Spleen (tissue), 11 donors: ENCODE data around the gene TXK. TPM values are rescaled to one million over a fixed set of nuclear protein-coding genes. Genes with fewer than 3 reads are reported as not detected.

ENCODE experiments used
- DNase-seq: peaks from one replicate; pipeline ENCODE4 v3.0.0-alpha.2; 2020
- H3K27ac ChIP-seq, 8 donors: fragments of 200-600 bp; sonication (generic) in 7 of 8; 1 replicate in 4 of 8; 2 replicates in 4 of 8; pipeline versions ENCODE4 v1.5.0 to v1.8.0; 2016 to 2021; ENCODE audit warnings: inconsistent platforms in 4 of 8, mild to moderate bottlenecking in 4 of 8, moderate library complexity in 1 of 8
- H3K27me3 ChIP-seq, 7 donors: fragments of 200-600 bp; sonication (generic) in 6 of 7; replicated peaks in 1 of 7; 1 replicate in 4 of 7; 2 replicates in 3 of 7; pipeline versions ENCODE4 v1.5.0 to v1.8.0; 2016 to 2021; ENCODE audit warnings: inconsistent platforms in 3 of 7, mild to moderate bottlenecking in 1 of 7
- H3K36me3 ChIP-seq, 6 donors: fragments of 200-600 bp; sonication (generic) in 5 of 6; 1 replicate in 4 of 6; 2 replicates in 2 of 6; pipeline versions ENCODE4 v1.5.0 to v1.8.0; 2016 to 2021; ENCODE audit warnings: inconsistent platforms in 2 of 6
- H3K4me1 ChIP-seq, 6 donors: fragments of 200-600 bp; sonication (generic) in 5 of 6; 1 replicate in 3 of 6; 2 replicates in 3 of 6; pipeline versions ENCODE4 v1.5.0 to v1.8.0; 2016 to 2021; ENCODE audit warnings: inconsistent platforms in 3 of 6
- H3K4me3 ChIP-seq, 8 donors: fragments of 200-600 bp; sonication (generic) in 7 of 8; 1 replicate in 4 of 8; 2 replicates in 4 of 8; pipeline versions ENCODE4 v1.5.0 to v1.8.0; 2016 to 2021; ENCODE audit warnings: inconsistent platforms in 4 of 8, mild to moderate bottlenecking in 4 of 8, moderate library complexity in 2 of 8
- H3K9me3 ChIP-seq, 8 donors: fragments of 200-600 bp; sonication (generic) in 7 of 8; 1 replicate in 4 of 8; 2 replicates in 4 of 8; pipeline versions ENCODE4 v1.5.0 to v1.8.0; 2016 to 2021; ENCODE audit warnings: inconsistent platforms in 4 of 8
- POLR2A ChIP-seq, 3 donors: fragments of 450-650 bp; IDR thresholded peaks; one replicate each; pipeline ENCODE4 v1.5.1; 2017; ENCODE audit warnings: antibody characterized with exemption in 3 of 3, mild to moderate bottlenecking in 1 of 3
- POLR2AphosphoS5 ChIP-seq, 3 donors: sonication (generic); formaldehyde crosslinking; IDR thresholded peaks; one replicate each; pipeline ENCODE4 v1.5.1; 2017; ENCODE audit warnings: antibody characterized with exemption in 3 of 3
- WGBS, 5 donors: extraction: QIAGEN DNeasy Blood & Tissue Kit in 3 of 5; methylation state at CpG; one replicate each; pipeline versions ENCODE4 v1.1.5 to v1.1.7; 2013 to 2018; 5-methylcytosine and 5-hydroxymethylcytosine counted together
- intact Hi-C: fragments of 100-400 bp; cut with DNase I; formaldehyde crosslinking; loops from one replicate; pipeline ENCODE4 v1.15.0; 2023; ENCODE audit warnings: low total_unique reads
- polyA plus RNA-seq, 3 donors: library from polyadenylated mRNA; stranded (reverse); fragments of 200-250 nt; gene quantifications; one replicate each; pipeline ENCODE4 v1.2.1, GENCODE V29; 2013
- total RNA-seq, 7 donors: library from RNA; depleted of rRNA in 3 of 7; stranded (reverse); fragments of >200 nt in 3 of 7; fragmentation: NEBNext Ultra II Directional in 4 of 7; extraction: Animal tissue kit (Norgen Biotek cat#: 25700) in 4 of 7; gene quantifications; one replicate each; pipeline versions ENCODE4 v1.1.0 to v1.2.1, GENCODE V29; 2016 to 2021
- TF ChIP-seq, protein P1 (sequence below), 11 experiments: fragments of 200-600 bp in 7 of 11; fragments of 450-650 bp in 4 of 11; sonication (generic) in 4 of 11; IDR thresholded peaks in 8 of 11; conservative IDR thresholded peaks in 3 of 11; 1 replicate in 7 of 11; 2 replicates in 4 of 11; pipeline versions ENCODE4 v1.4.0 to v1.8.0; 2016 to 2021; ENCODE audit warnings: antibody characterized with exemption in 11 of 11, inconsistent platforms in 4 of 11, mild to moderate bottlenecking in 1 of 11
- donor health status: healthy with polysubstance abuse.
- donor health status: DM: no; HTN: no; CAD: no; lungs with moderate emphysema.
- donor health status: DM: no; HTN: no; CAD: no.
- donor health status: Bipolar disorder and iron deficiency.
- donor health status: healthy.
- donor health status: DM: no; HTN: no; CAD: no.
- donor health status: DM: yes; HTN: yes; CAD: no.

TXK gene
- total and polyA plus RNA-seq, 10 donors = 3.3 to 36.6 (median 21.0) TPM

DNA sequence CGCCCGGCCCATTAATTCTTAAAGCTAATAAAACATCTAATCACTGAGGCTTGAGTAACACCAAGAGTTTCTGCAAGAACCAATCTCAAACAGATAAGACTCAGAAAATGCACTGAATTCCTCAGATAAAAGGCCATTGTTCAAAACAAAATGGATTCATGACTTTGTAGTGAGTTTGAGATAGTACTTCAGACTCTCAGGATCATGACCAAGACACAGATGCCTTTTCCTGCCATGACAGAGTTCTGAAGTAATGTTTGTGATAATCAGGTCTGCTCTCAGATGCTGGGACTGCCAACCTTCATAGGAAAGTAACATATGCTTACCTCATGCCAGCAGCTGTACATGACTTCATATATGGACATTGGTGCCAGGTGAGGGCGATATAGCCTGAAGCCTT is 62.9 kb downstream of the TXK start:
- no peak for DNase-seq
- no peak overlapping the region for H3K4me3 ChIP-seq
- H3K27ac ChIP-seq = no peak overlapping the region
- TF ChIP-seq POLR2AphosphoS5 (IDR thresholded peaks at IDR 0.05) = no peak
- WGBS, 5 donors = 92 to 99% (median 95%) methylated on average over 3 of the region's 3 CpGs
- no peaks in the 10 kb centered on the region for H3K27me3 ChIP-seq
- H3K9me3 ChIP-seq = no peaks in the 10 kb centered on the region
- peaks cover 0 to 23% (median 0%) of the 10 kb centered on the region in 6 donors for H3K36me3 ChIP-seq
- no peaks in the 10 kb centered on the region for H3K4me1 ChIP-seq
- intact Hi-C loops = no loop called here

DNA sequence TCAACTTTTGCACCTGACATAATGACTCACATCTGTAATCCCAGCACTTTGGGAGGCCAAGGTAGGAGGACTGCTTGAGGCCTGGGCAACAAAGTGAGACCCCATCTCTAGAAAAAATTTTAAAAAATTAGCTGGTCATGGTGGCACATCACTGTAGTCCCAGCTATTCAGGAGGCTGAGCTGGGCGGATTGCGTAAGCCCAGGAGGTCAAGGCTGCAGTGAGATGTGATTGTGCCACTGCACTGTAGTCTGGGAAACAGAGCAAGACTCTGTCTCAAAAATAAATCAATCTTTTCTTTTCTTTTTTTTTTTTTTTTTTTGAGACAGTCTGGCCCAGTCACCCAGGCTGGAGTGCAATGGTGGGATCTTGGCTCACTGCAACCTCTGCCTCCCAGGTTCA is 65.0 kb downstream of the TXK start:
- Histone ChIP-seq H3K4me3 (no peak overlapping the region), H3K27ac (no peak overlapping the region), H3K27me3 (no peaks in the 10 kb centered on the region), H3K9me3 (no peaks in the 10 kb centered on the region), H3K4me1 (no peaks in the 10 kb centered on the region), H3K36me3 (peaks cover 0 to 23% (median 0%) of the 10 kb centered on the region in 6 donors)
- intact Hi-C loops = no loop called here
- 41 to 73% (median 45%) methylated on average over 2 of the region's 2 CpGs for WGBS, 5 donors
- DNase-seq = no peak
- TF ChIP-seq, protein P1, sequence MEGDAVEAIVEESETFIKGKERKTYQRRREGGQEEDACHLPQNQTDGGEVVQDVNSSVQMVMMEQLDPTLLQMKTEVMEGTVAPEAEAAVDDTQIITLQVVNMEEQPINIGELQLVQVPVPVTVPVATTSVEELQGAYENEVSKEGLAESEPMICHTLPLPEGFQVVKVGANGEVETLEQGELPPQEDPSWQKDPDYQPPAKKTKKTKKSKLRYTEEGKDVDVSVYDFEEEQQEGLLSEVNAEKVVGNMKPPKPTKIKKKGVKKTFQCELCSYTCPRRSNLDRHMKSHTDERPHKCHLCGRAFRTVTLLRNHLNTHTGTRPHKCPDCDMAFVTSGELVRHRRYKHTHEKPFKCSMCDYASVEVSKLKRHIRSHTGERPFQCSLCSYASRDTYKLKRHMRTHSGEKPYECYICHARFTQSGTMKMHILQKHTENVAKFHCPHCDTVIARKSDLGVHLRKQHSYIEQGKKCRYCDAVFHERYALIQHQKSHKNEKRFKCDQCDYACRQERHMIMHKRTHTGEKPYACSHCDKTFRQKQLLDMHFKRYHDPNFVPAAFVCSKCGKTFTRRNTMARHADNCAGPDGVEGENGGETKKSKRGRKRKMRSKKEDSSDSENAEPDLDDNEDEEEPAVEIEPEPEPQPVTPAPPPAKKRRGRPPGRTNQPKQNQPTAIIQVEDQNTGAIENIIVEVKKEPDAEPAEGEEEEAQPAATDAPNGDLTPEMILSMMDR (IDR thresholded peaks at IDR 0.05 in 8 of 11, conservative IDR thresholded peaks at IDR 0.05 in 3 of 11) = no peak
- TF ChIP-seq POLR2A (IDR thresholded peaks at IDR 0.05) (no peak), POLR2AphosphoS5 (IDR thresholded peaks at IDR 0.05) (no peak)

DNA sequence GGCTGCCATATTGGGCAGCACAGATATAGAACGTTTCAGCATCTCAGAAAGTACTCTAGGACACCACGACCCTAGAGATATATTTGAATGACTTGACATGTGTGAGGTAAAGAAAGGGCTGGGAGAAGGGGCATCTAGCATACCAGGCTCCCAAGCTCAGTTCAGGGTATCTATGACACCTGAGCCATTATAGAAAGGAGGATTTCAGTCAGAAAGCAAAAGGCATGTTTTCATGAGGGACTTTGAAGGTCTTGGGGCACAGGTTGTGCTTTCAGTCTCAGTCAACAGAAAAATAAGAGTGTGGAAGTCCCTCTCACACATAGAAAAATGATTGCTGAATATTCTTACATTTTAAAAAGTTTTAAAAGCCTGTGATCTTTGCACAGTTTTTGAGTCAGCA is 65.9 kb downstream of the TXK start:
- intact Hi-C loops = no loop called here
- no peak for DNase-seq
- TF ChIP-seq, protein P1 (IDR thresholded peaks at IDR 0.05 in 8 of 11, conservative IDR thresholded peaks at IDR 0.05 in 3 of 11) = no peak
- TF ChIP-seq POLR2A (IDR thresholded peaks at IDR 0.05) = no peak
- no peak for TF ChIP-seq POLR2AphosphoS5 (IDR thresholded peaks at IDR 0.05)
- Histone ChIP-seq H3K27ac (no peak overlapping the region), H3K4me1 (no peaks in the 10 kb centered on the region), H3K36me3 (peaks cover 0 to 23% (median 0%) of the 10 kb centered on the region in 6 donors), H3K27me3 (no peaks in the 10 kb centered on the region), H3K4me3 (no peak overlapping the region), H3K9me3 (no peaks in the 10 kb centered on the region)
- 73 to 81% (median 77%) methylated on average over 2 of the region's 2 CpGs for WGBS, 5 donors

DNA sequence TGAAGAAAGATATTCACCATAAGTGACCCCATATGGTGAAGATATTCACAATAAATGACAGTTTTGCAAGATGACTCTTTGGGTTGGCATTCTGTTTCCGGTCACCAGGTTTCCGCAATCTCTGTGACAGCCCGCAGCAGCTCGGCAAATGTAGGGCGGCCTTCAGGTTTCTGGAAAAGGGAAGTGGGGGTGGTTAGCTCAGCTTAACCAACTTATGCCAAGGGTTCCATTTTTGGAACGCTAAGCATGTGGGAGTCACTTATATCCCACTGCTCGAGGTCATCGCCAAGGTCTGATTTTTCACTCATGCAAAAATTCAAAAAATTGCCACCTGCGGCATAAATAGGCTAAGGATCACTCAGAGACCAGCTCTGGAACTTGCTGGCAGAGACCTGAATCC is 66.5 kb downstream of the TXK start:
- Histone ChIP-seq H3K27ac (no peak overlapping the region), H3K4me1 (no peaks in the 10 kb centered on the region), H3K27me3 (no peaks in the 10 kb centered on the region), H3K36me3 (peaks cover 0 to 23% (median 0%) of the 10 kb centered on the region in 6 donors), H3K4me3 (no peak overlapping the region), H3K9me3 (no peaks in the 10 kb centered on the region)
- TF ChIP-seq POLR2A (IDR thresholded peaks at IDR 0.05) (no peak), POLR2AphosphoS5 (IDR thresholded peaks at IDR 0.05) (no peak)
- TF ChIP-seq, protein P1 (IDR thresholded peaks at IDR 0.05 in 8 of 11, conservative IDR thresholded peaks at IDR 0.05 in 3 of 11) = no peak
- DNase-seq = no peak
- WGBS, 5 donors = 81 to 92% (median 83%) methylated on average over 9 of the region's 9 CpGs
- intact Hi-C loops = no loop called here

DNA sequence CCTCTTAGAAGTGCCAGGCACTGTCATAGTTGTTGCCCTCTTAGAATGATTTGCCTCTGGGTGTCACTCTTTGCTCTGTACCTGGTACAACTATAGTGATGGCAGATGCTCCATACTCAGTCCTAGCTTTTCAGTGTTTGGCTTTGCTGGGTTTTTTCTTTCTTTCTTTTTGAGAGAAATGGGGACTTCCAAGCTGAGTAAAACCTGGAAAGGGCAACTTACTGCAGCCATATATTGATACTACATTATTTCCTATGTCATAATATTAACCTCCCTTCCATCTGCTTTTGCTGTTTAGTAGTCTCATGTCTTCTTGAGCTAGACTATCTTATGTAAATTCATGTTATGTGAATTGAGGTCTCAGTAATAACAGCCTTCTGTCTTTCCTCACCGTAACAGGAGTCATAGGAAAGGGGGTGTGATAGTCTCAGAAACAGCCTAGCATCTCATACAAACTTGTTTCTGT is 68.4 kb downstream of the TXK start:
- WGBS, 5 donors = 71 to 82% (median 76%) methylated on average over 1 of the region's 1 CpG
- H3K27ac ChIP-seq = no peak overlapping the region
- H3K4me3 ChIP-seq = no peak overlapping the region
- TF ChIP-seq POLR2AphosphoS5 (IDR thresholded peaks at IDR 0.05) (no peak), POLR2A (IDR thresholded peaks at IDR 0.05) (no peak)
- TF ChIP-seq, protein P1 (IDR thresholded peaks at IDR 0.05 in 8 of 11, conservative IDR thresholded peaks at IDR 0.05 in 3 of 11) = no peak
- intact Hi-C loops = no loop called here
- DNase-seq = no peak
- H3K9me3 ChIP-seq = peaks cover 0 to 6% (median 0%) of the 10 kb centered on the region in 8 donors
- H3K27me3 ChIP-seq = no peaks in the 10 kb centered on the region
- no peaks in the 10 kb centered on the region for H3K4me1 ChIP-seq
- peaks cover 0 to 16% (median 0%) of the 10 kb centered on the region in 6 donors for H3K36me3 ChIP-seq
